Lower leg skin (tissue), 3 donors: Measurements from ENCODE around the gene TTLL5.

Experiments
- POLR2A ChIP-seq, 2 donors: fragments of 450-650 bp; IDR thresholded peaks; one replicate each; pipeline ENCODE4 v1.6.1; 2016 to 2017; ENCODE audit warnings: antibody characterized with exemption in 2 of 2, mild to moderate bottlenecking in 1 of 2, moderate library complexity in 1 of 2
- TF ChIP-seq, protein P1 (sequence below), 3 donors: fragments of 450-650 bp; IDR thresholded peaks; one replicate each; pipeline ENCODE4 v1.5.1; 2016; ENCODE audit warnings: antibody characterized with exemption in 3 of 3, mild to moderate bottlenecking in 3 of 3, moderate library complexity in 2 of 3

DNA sequence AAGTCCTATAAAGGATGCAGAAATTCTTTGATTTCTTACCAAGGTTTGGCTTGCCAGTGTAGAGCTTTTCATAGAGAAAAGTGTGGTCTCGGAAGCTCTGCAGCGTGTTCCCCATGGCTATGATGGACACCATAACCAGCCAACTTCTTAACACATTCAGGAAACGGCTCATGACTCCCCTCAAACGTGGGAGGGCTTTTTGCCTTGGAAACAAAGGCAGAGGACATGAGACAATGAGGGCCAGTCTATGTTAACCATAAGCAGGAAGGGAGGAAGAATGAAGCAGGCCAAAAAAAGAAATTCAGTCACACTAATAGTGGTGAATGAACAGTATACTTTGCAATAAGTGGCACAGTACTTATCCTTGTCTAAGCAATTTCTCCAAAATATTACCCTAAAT lies 3.7 kb upstream of the TTLL5 start:
- TF ChIP-seq, protein P1, sequence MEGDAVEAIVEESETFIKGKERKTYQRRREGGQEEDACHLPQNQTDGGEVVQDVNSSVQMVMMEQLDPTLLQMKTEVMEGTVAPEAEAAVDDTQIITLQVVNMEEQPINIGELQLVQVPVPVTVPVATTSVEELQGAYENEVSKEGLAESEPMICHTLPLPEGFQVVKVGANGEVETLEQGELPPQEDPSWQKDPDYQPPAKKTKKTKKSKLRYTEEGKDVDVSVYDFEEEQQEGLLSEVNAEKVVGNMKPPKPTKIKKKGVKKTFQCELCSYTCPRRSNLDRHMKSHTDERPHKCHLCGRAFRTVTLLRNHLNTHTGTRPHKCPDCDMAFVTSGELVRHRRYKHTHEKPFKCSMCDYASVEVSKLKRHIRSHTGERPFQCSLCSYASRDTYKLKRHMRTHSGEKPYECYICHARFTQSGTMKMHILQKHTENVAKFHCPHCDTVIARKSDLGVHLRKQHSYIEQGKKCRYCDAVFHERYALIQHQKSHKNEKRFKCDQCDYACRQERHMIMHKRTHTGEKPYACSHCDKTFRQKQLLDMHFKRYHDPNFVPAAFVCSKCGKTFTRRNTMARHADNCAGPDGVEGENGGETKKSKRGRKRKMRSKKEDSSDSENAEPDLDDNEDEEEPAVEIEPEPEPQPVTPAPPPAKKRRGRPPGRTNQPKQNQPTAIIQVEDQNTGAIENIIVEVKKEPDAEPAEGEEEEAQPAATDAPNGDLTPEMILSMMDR (IDR thresholded peaks at IDR 0.05): no peak
- TF ChIP-seq POLR2A (IDR thresholded peaks at IDR 0.05): no peak
